HepG2 (cell line): ENCODE measurements around the gene AAMP. TPM values are rescaled to one million over a fixed set of nuclear protein-coding genes. Genes with fewer than 3 reads are reported as not detected.

Experiments used
- ADNP ChIP-seq: sonication (generic); formaldehyde crosslinking; IDR thresholded peaks from 2 replicates; pipeline ENCODE4 v1.4.0; 2020; ENCODE audit warnings: missing genetic modification reagents
- BCL6 ChIP-seq: IDR thresholded peaks from 2 replicates; pipeline ENCODE4 v1.6.1; 2016; ENCODE audit warnings: missing genetic modification reagents, missing compliant biosample characterization
- DPF2 ChIP-seq: sonication (generic); formaldehyde crosslinking; IDR thresholded peaks from 2 replicates; pipeline ENCODE4 v1.4.0; 2020; ENCODE audit warnings: mild to moderate bottlenecking, low read depth, missing genetic modification reagents, borderline replicate concordance
- ETV5 ChIP-seq: IDR thresholded peaks from 2 replicates; pipeline ENCODE4 v1.6.1; 2018; ENCODE audit warnings: missing biosample characterization, missing genetic modification reagents, inconsistent platforms, borderline replicate concordance
- KLF12 ChIP-seq: sonication (generic); formaldehyde crosslinking; IDR thresholded peaks from 2 replicates; pipeline ENCODE4 v1.4.0; 2020; ENCODE audit warnings: missing genetic modification reagents, borderline replicate concordance
- KLF9 ChIP-seq: IDR thresholded peaks from 2 replicates; pipeline ENCODE4 v1.6.1; 2016; ENCODE audit warnings: low read depth
- MBNL3 ChIP-seq: fragments of 250-450 bp; sonication (Bioruptor Pico); conservative IDR thresholded peaks from 2 replicates; pipeline ENCODE4 v1.8.0; 2022; ENCODE audit warnings: mild to moderate bottlenecking, inconsistent platforms
- MYNN ChIP-seq: sonication (generic); formaldehyde crosslinking; IDR thresholded peaks from 2 replicates; pipeline ENCODE4 v1.4.0; 2020; ENCODE audit warnings: mild to moderate bottlenecking, low read depth, missing genetic modification reagents
- NR2F6 ChIP-seq, 2 experiments: IDR thresholded peaks; 2 replicates each; pipeline ENCODE4 v1.6.1; 2016; ENCODE audit warnings: antibody characterized with exemption in 1 of 2, mild to moderate bottlenecking in 1 of 2
- RERE ChIP-seq: IDR thresholded peaks from 2 replicates; pipeline ENCODE4 v1.6.1; 2016; ENCODE audit warnings: low read depth, missing genetic modification reagents, missing compliant biosample characterization
- SAFB2 ChIP-seq: sonication (generic); formaldehyde crosslinking; IDR thresholded peaks from 2 replicates; pipeline ENCODE4 v1.5.1; 2020; ENCODE audit warnings: missing genetic modification reagents, low read depth, mild to moderate bottlenecking, borderline replicate concordance
- TAF15 ChIP-seq: fragments of 200-400 bp; formaldehyde crosslinking; IDR thresholded peaks from one replicate; pipeline ENCODE4 v1.6.1; 2018; ENCODE audit warnings: mild to moderate bottlenecking, low read depth, low read length; ENCODE audit not compliant: poor library complexity, severe bottlenecking
- ZFP41 ChIP-seq: sonication (generic); formaldehyde crosslinking; IDR thresholded peaks from 2 replicates; pipeline ENCODE4 v1.4.0; 2020; ENCODE audit warnings: mild to moderate bottlenecking, missing genetic modification reagents, borderline replicate concordance
- ZIK1 ChIP-seq: sonication (generic); formaldehyde crosslinking; IDR thresholded peaks from 2 replicates; pipeline ENCODE4 v1.5.0; 2020; ENCODE audit warnings: mild to moderate bottlenecking, low read depth, missing genetic modification reagents, borderline replicate concordance
- ZMYM3 ChIP-seq: sonication (generic); formaldehyde crosslinking; IDR thresholded peaks from 2 replicates; pipeline ENCODE4 v1.5.1; 2020; ENCODE audit warnings: mild to moderate bottlenecking, missing genetic modification reagents
- ZNF20 ChIP-seq: sonication (generic); formaldehyde crosslinking; IDR thresholded peaks from 2 replicates; pipeline ENCODE4 v1.4.0; 2020; ENCODE audit warnings: mild to moderate bottlenecking, moderate library complexity, missing genetic modification reagents
- ZNF263 ChIP-seq: sonication (generic); formaldehyde crosslinking; IDR thresholded peaks from 2 replicates; pipeline ENCODE4 v1.4.0; 2020; ENCODE audit warnings: missing genetic modification reagents
- ZNF264 ChIP-seq: sonication (generic); formaldehyde crosslinking; IDR thresholded peaks from 2 replicates; pipeline ENCODE4 v1.4.0; 2020; ENCODE audit warnings: missing genetic modification reagents
- ZNF530 ChIP-seq: sonication (generic); formaldehyde crosslinking; IDR thresholded peaks from 2 replicates; pipeline ENCODE4 v1.5.0; 2020; ENCODE audit warnings: low read depth, mild to moderate bottlenecking, missing genetic modification reagents
- ZNF691 ChIP-seq: sonication (generic); formaldehyde crosslinking; IDR thresholded peaks from 2 replicates; pipeline ENCODE4 v1.4.0; 2020; ENCODE audit warnings: missing genetic modification reagents, low read depth, mild to moderate bottlenecking, borderline replicate concordance
- ZNF773 ChIP-seq: sonication (generic); formaldehyde crosslinking; IDR thresholded peaks from 2 replicates; pipeline ENCODE4 v1.4.0; 2020; ENCODE audit warnings: missing genetic modification reagents, borderline replicate concordance
- ZNF784 ChIP-seq: sonication (generic); formaldehyde crosslinking; IDR thresholded peaks from 2 replicates; pipeline ENCODE4 v1.5.1; 2020; ENCODE audit warnings: missing genetic modification reagents, mild to moderate bottlenecking, borderline replicate concordance
- polyA plus RNA-seq, 8 experiments: library from polyadenylated mRNA; depleted of rRNA in 3 of 8; stranded (reverse) in 7 of 8; unstranded in 1 of 8; fragments of >200 nt; fragmentation: Illumina TruSeq in 4 of 8; extraction: Trizol in 4 of 8; gene quantifications; 2 replicates each; pipeline versions ENCODE4 v1.2.1 to v1.2.3, GENCODE V29; 2011 to 2016; ENCODE audit warnings: low read depth in 4 of 8, missing spikeins in 1 of 8, mixed read lengths in 1 of 8; ENCODE audit not compliant: insufficient read depth in 1 of 8
- total RNA-seq, 5 experiments: library from RNA; depleted of rRNA; stranded (reverse); fragments of >200 nt; fragmentation: Illumina TruSeq; extraction: Trizol; gene quantifications; 2 replicates each; pipeline ENCODE4 v1.2.3, GENCODE V29; 2016; ENCODE audit warnings: low read depth in 1 of 5

The AAMP gene
- total and polyA plus RNA-seq, 2 of the 13 experiments (the other 11 are each of a cell fraction or from before 2014, with no cell fraction given) = 110 to 186 TPM

- TF ChIP-seq NR2F6 (IDR thresholded peaks at IDR 0.05) (0 out of 2 replicates have a peak, but pooled peaks have one; percentile 30), NR2F6 (CRISPR knock-in tag; IDR thresholded peaks at IDR 0.05) (peak; percentile 6; the same call in 1 of the 2 replicates), BCL6 (CRISPR knock-in tag) (peak; percentile 34), ZIK1 (CRISPR knock-in tag) (no peak), ZNF264 (peak; percentile 45; the same call in 1 of the 2 replicates), ZFP41 (peak; percentile 30; the same call in 1 of the 2 replicates), ZMYM3 (CRISPR knock-in tag) (peak; percentile 45; the same call in 1 of the 2 replicates), ZNF691 (CRISPR knock-in tag) (no peak), MYNN (CRISPR knock-in tag) (no peak), ZNF20 (CRISPR knock-in tag) (no peak), RERE (CRISPR knock-in tag) (no peak), ZNF773 (CRISPR knock-in tag) (peak; percentile 81; the same call in 1 of the 2 replicates), DPF2 (CRISPR knock-in tag) (no peak), SAFB2 (peak; percentile 90), ZNF263 (CRISPR knock-in tag) (0 out of 2 replicates have a peak, but pooled peaks have one; percentile 63), ZNF784 (CRISPR knock-in tag) (0 out of 2 replicates have a peak, but pooled peaks have one; percentile 41), ETV5 (CRISPR knock-in tag) (peak; percentile 81), MBNL3 (CRISPR knock-in tag) (no peak), ZNF530 (no peak), ADNP (CRISPR knock-in tag) (no peak), TAF15 (peak; percentile 35), KLF9 (CRISPR knock-in tag) (peak; percentile 58; the same call in 1 of the 2 replicates), KLF12 (CRISPR knock-in tag) (peak; percentile 44; the same call in 1 of the 2 replicates)
These were observed at the start of gene AAMP, which contains the start of gene PNKD (continued) for GRCh38 chr2:218269900-218270720.
